Measurements from ENCODE around the gene DAPK2.

DAPK2 gene

DNA sequence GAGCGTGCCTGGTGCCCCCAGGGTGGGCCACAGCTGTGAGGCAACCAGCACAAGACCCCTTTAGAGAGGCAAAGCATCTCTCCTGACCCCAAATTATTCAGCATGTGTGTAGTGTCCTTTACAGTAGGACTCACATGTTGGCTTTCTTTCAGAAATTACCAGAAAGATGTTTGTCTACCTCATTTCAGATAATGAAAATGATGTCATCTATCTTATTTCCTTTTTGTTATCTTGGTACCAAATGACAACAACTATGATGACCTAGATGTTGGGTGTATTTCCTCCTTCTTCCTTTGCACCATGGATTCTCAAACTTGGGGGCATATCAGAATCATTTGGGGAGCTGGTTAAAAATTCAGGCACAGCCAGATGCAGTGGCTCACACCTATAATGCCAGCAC, 50.5 kb downstream of the DAPK2 start:
- DNase-seq: no peak

DNA sequence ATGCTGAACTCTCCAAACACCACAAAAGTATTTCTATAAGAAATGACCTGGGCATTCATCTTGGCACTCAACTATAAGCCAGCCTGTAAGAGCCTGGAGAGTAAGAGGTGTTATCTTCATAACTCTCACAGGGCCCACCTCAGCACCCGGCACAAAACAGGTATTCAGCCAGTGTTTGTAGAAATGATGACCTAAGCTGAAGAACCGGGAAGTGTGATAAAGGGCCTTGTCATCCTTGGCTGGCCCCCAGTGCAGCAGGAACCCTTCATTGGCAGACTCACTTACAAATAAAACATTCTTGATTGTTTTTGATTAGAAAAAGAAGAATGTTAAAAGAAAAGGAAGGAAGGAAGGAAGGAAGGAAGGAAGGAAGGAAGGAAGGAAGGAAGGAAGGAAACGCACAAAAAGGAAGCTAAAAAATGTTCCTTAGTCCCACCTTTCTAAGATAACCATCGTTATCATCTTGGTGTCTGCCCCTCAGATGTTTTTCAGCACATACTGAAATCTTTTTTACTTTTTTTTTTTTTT, 52.1 kb downstream of the DAPK2 start:
- no peak for DNase-seq

DNA sequence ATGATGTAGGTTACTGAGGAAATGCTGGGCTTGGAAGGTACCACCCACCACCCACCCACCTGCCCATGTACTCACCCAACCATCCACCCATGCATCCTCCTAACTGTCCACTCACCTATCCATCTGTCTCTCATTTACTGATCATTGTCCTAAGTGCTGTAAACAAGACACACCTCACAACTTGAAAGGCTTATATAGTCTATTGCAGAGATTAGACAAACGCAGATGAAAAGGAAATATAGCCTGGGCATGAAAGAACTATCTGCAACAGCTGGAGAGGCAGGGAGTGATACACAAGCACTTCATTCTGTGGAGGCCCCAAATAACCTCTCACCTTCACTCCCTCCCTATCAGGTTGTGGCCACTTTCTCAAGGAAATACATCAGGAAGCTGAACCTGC, 54.0 kb downstream of the DAPK2 start:
- DNase-seq: no peak

DNA sequence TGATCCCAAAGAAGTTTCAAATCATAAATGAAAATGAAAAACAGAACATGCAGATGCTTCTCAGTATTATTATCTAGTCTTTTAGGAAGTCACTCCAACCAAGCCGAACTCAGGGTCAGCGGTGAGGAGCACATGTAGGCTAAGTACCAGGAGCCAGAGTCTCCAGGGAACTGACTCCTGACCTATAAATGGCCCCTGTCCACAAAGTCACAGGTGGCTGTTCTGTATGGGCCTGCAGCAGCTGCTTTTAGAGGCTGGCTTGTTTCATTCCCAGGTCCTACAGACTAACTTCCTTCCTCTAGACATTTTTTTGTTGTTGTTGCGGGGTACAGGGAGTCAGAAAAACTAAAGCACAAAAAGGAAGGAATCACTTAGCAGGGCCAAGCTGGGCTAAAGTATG, 54.6 kb downstream of the DAPK2 start:
- DNase-seq: no peak

DNA sequence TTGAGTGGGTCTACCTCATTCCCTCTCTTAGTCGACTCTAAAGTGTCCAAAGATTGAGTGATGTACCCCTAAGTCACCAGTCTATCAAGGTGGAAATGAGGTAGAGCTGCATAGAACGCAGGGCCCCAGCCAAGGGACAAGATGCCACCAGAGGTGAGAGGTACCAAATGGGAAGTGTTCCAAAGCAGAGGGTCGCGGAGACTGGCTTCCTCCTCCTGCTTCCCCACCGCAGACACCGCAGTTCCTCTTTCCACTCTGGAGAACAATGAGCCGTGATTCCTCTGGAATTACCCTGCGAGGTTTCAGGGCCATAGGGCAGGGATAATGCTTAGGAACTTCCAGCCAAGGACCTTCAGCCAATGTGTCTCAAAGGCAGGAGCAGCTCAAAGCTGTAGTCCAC, 55.8 kb downstream of the DAPK2 start:
- no peak for DNase-seq

DNA sequence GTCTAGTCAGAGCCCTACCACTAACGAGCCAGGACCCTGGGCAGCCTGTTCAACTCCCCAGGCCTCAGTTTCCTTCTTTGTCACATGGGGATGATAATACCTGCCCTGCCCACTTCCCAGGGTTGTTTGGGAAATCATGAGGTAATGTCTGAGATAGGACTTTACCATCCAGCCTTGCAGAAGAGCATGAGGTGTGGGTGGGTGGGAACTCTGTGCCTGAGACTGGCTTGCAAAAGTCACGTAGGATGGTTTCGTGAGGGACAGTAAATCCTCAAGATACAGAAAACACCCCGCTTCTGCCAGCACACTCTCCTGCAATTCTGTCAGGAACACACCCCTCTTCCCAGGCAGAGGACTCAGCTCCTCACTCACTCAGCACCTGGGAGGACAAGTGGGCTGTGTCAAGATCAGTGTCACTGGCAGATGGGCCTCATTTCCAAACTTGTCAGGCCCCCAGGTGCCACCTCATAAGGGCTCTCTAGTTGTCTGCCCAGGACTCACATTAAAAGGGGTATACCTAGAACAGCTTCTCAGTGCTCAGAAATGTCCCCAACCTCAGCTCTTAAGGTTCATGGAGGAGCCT, 58.4 kb downstream of the DAPK2 start:
- no peak for DNase-seq

DNA sequence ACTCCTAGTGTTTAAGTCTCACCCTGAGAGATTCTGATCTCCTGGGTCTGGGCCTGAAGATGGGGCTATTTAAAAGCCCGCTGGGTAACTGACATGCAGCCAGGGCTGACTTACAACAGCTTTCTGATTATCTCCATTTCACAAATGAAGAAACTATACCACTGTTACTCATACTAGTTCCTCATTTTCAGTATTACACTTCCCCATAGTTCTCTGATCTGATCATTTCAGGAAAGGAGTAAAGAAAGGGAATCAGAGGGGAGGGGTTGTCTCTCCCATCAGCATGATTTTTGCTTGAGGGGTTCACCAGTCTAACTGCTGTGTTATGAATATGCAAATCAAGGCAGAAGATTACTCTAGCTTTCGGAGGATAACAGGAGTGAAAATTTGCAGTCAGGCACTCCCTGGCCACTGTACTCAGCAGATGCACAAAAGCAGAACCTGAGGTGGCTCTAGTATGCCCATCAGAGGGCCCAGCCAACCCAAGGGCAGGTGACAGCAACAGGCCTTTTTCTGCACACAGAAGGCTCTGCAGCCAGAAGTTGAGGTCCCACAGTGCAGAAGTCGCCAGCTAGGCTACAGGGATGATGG, 59.4 kb downstream of the DAPK2 start:
- DNase-seq: no peak

DNA sequence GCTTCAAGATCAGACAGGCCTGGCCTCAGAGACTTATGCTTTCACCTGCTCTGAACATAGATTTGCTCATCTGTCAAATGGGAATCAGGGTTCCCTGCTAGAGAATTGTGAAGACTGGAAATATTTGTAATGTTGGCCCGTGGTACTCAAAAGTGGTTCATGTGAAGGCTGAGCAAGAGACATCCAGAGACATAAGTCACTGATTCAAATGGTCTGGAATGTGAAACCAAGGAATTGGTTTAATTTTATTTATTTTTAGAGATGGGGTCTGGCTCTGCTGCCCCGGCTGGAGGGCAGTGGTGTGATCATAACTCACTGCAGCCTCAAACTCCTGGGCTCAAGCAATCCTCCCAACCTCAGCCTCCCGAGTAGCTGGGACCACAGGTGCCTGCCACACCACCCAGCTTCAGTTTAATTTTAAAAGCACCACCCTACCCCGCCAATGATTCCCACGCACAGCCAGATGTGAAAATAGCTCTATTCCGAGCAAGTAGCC, 60.1 kb downstream of the DAPK2 start:
- no peak for DNase-seq

DNA sequence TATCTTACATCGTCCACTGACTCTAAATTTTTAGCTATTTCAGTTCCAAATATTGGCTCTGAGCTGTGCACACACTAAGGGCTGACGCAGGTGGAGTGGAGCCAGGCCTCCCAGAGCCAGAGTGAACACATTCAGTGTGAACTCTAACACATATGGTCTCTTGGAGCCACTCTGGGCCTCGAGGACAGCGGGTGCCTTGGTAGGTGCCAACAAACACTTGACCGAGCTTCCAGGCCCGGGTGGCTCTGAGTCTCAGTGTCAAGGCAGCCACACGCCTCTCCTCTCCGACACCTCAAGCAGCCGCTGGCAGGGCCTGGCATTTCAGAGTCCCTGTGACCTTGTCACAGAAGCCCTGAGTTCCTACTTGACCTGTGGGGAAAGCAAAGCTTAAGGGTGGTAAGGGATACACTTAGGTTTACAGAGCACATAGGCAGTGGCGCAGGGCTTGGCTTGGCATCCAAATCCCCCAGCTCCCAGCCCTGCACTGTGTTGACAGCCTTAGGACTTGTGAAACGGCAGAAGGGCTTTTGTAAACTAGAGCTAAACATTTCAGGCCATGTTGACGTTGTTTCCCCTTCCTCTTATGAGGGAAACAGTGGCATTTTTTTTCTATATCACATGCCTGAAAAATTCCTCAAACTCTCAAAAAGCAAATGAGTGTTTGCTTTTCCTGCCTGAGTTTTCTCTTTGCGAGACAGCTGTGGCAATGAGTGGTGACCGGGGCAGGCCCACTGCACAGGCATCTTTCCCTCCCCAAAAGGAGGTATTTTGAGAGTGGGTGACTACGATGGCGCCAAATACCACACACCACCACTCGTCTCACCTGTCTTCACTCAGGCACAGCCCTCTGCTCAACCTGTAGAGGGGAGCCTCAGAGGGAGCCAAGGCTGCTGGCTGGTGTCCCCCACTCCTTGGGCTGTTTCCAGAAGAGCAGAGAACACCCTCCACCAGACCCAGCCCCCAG, 60.8 kb downstream of the DAPK2 start:
- DNase-seq: no peak

DNA sequence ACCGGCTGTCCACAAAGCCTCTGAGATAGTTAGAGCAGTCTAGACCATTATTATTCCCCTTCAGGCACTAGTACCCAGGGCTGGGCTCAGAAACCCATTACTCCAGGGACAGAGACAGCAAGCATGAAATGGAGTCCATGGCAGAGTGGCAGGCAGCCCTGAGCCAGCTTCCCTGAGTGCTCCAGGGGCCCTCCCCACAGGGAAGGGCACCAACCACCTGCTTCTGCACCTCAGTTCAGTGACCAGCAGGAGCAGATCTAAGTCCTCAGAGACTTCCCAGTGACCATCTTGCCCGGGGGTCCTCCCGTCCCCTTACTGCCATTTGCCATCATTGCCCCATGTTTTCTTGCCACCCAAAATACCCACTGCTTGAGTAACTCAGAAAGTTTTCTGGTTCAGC, 62.0 kb downstream of the DAPK2 start:
- DNase-seq: no peak

DNA sequence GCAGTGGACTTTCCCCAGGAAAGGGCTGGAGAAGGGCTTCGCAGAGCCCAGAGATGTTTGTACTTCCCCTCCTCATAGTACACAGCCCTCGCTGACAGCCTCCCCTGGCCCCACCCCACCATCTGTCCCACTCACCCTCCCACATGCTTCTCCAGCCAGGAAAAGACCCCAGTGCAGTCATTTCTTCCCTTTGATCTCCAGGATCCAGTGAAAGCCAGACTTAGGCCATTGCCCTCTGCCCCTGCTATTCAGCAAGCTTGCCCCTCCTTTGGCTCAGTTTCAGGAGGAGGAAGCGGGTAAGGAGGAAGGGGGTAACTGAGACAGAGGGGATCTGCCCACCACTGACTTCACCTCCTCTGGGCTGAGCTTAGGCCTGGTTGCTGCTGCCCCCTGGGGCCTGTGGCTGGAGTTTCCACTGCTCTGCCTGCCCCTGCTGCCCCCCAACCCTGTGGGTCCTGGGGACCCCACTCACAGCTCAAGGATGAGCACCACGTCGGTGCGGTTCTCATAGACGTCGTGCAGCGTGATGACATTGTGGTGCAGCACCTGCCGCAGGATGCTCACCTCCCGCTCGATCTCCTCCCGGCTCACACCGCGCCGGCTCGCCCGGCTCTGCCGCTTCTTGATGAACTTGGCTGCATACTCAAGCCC, 63.1 kb downstream of the DAPK2 start:
- DNase-seq: no peak

DNA sequence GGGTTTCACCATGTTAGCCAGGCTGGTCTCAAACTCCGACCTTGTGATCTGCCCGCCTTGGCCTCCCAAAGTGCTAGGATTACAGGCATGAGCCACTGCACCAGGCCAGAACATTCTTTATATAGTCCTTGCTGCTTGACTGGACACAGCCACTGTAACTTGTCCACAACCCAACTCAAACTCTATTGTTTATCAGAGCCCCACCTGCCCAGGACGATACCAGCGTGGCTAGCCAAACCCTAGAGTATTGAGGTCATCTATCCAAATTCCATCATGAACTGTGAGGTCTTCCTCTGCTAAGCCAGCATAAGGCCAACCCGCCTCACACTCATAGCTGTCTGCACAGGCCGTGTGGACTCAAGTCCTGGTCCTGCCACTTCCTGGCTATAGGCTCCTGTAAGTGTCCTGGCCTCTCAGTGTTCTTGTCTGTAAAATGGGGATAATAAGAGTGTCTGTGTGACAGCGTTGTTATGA, 63.9 kb downstream of the DAPK2 start:
- no peak for DNase-seq

DNA sequence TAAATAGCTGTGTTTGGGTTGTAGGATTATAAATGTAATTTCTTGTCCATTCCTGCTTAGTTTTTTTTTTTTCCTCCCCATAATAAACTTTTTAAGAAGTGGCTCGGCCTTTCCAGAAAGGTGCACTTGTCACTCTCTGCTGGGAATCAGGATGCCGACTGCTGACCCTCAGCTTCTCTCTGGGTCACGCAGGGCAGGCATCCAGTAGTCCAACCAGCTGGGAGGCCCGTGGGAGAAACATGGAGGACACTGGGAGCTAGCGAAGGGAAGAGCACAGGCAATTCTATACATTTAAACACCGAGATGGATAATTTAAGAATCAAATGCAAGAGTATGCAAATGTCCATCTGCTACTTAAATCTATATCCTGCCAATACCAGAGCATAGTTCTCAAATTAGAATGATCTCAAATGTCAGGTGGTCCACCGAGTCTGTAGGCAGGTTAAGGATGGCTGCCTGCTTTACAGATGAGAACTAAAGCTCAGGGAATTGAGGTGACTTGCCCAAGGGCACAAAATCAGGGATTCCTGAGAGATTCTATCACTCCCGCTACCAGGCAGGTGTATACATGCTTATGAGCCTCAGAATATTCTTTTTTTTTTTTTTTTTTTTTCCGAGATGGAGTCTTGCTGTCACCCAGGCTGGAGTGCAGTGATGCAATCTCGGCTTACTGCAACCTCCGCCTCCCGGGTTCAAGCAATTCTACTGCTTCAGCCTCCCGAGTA, 64.5 kb downstream of the DAPK2 start:
- no peak for DNase-seq

DNA sequence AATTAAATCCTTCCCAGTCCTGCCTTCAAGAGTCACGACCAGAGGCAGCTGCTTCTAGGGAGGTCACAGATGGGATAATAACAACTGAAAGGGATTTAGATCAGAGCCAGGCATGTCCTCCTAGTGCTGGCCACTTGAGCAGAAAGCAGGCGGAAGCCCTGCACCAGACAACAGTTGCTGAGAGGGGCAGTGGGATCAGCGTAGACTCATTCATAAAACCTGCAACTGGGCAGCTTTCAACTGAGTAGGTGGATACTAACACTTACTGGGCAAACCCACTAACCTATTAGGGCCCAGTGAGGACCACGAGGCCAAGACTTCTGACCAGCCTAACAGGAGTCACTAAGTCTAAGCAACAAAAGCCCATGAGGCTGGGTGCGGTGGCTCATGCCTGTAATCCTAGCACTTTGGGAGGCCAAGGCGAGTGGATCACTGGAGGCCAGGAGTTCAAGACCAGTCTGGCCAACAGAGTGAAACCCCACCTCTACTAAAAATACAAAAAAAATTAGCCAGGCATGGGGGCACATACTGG, 67.0 kb downstream of the DAPK2 start:
- DNase-seq: no peak

DNA sequence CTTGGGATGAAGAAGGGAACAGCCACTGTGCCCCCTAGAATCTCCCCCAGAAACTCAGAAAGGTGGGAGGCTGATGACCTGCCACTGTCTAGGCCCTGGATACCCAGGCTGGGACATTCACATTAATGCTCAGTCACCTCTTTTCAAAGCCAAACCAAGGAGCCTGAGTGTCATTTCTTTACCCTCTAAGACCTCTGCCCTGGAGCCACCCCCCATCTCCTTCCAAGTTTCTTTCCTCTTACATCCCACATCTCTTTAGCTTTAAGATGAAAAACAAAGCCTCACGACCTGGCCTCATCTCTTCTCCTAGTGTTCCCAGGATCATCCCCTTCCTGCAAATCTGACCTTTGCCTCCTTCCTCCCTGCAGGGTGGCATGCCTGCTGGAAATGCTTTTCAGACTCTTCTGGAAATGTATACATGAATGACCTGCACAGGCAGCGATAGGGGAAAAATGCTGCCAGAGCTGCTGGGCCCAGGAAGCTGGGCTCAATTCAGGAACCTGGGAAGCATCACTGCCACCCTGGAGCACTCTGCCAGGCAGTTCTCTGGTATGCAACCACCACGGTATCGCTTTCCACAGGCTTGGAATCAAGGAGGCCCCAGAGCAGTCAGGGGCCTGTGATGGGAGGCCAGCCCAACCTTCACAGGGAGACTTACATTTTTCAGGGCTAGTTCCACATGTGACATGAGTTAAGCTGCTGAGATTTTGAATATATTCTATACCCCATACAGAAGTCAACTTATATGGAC, 67.6 kb downstream of the DAPK2 start:
- DNase-seq: no peak

DNA sequence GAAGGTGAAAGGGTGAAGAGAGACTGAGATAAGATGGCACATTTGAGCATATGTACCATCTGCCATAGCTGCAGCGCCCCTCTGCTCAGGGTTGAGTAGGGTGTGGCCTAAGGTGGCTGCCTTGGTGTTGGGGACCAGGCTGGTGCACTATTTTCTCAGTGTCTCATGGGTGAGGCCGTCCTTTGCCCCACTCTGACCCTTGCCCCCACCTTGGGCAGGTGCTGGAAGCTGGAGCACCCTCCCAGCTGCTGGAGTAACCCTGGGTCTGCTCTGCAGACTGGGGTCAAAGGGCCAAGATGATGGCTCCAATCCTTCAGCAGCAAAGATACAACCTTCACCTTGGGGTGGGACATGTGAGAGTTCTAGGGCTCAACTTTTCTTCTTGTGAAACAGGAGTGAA, 69.2 kb downstream of the DAPK2 start:
- no peak for DNase-seq

DNA sequence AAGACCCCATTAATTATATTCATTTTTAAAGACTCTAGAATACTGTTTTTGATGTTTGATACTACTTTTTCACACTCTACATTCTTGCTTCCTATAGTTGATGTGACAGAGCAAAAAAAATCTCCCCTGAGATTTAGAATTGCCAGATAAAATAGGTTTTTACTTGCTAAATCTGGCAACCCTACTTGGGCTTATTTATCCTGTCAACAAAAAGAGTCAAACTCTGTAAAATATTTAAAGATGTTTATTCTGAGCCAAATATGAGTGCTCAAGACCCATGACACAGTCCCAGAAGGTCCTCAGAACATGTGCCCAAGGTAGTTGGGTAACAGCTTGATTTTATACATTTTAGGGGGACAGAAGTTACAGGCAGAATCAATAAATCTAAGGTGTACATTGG, 72.3 kb downstream of the DAPK2 start:
- no peak for DNase-seq

DNA sequence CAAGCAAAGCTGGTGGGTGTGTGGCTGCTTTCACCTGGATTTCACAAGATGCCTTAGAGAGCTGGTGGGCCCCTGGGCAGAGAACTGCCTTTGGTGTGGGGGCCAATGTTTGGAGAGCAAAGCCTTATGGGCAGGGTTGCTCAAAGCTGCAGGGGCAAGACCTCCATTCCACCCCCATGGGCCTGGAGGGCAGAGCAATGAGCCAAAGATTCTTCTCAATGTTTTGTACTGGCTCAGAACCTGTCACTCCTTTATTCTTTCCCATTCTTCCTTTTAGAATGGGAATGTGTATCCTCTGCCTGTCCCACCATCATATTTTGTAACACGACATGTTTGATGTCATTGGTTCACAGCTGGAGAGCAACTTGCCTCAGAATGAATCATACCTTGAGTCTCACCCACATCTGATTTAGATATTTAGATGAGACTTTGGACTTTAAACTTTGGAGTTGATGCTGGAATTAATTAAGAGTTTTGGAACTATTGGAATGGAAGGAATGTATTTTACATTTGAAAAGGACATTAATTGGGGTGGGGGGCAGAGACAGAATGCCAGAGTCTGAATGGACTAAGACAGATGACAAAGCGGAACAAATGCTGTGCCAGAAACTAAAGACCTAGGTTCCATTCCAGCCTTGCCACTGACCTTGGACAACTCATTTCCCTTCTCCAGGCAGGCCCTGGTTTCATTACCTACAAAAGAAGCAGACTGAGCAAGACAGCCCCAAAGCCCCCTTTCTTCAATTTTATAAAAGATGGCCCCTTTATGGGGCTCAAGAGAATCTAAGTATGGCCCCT, 72.9 kb downstream of the DAPK2 start:
- no peak for DNase-seq

DNA sequence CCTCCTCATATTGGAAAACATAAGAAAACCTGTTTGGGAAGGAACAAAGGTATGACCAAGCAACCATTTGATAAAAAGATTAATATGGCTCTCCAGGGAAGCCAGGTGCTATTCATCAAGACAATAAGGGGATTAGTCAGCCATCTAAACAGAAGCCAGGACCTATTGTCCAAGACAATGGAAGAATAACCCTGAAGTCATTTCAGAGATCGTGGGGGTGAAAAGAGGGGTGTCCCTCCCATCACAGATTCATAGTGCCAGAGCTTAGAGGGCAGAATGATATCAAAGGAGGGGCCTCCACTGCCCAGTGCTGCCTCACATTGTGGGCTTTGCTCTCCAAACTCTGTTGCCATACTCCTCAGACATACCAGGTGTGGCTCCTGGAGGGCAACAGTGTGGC, 73.5 kb downstream of the DAPK2 start:
- DNase-seq: no peak

DNA sequence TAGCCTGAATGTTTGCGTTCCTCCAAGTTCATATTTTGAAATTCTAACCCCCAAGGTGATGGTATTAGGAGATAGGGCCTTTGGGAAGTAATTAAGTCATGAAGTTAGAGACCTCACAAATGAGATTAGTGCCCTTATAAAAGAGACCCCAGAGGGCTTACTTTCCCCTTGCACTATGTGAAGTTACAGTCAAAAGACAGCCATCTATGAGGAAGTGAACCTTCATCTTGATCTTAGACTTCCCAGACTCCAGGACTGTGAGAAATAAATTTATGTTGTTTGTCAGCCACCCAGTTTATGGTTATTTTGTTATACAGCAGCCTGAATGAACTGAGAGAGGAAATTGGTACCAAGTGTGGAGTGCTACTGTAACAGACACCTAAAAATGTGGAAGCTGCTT, 74.4 kb downstream of the DAPK2 start:
- DNase-seq: no peak

DNA sequence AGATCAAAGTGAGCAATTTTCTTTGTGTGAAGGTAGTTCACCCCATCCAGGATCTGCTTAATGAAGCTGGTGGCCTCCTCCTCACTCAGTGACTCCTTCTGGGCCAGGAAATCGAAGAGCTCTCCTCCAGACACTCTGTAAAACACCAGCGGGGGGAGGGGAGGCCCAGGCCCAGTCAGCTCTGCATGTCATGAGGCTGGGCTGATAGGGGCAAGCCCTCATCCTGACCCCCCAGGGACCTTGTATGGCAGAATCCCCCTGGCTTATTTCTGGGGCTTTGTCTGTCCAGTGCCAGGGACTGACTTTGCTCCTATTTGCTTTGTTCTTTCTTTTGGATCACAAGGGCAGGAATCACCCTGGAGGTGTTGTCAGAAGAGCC, 74.9 kb downstream of the DAPK2 start:
- no peak for DNase-seq
